Left cardiac atrium (tissue), 4 donors: ENCODE data around the gene SLC22A23. TPM values are rescaled to one million over a fixed set of nuclear protein-coding genes. Genes with fewer than 3 reads are reported as not detected.
"Not testable (repeated sequence)": the region's sequence is repeated elsewhere in the genome, so short reads cannot be mapped to it uniquely, and the experiment has no call there.

Experiments
- ATAC-seq, 2 donors: fragments of 200-7000 bp; cut with Tn5 transposase; one replicate each; pipeline ENCODE4 v1.9.1; 2020; ENCODE audit warnings: mild to moderate bottlenecking in 2 of 2, moderate library complexity in 2 of 2
- DNase-seq: peaks from one replicate; pipeline ENCODE4 v3.0.0-alpha.2; 2020
- intact Hi-C, 2 donors: fragments of 100-400 bp; cut with DNase I; formaldehyde crosslinking; loops; one replicate each; pipeline versions ENCODE4 v1.14.1 to v1.15.1; 2022 to 2023
- total RNA-seq, 2 donors: library from RNA; stranded (reverse); fragmentation: NEBNext Ultra II Directional; extraction: Animal tissue kit (Norgen Biotek cat#: 25700); gene quantifications; one replicate each; pipeline ENCODE4 v1.2.1, GENCODE V29; 2021
- donor health status: DM: no; HTN: yes; CAD: no.
- donor health status: DM: no; HTN: yes; CAD: no; lungs with severe emphysema.
- donor health status: DM: yes; HTN: yes; CAD: no.
- donor health status: Dilated cardiomyopathy.

SLC22A23 gene
- total RNA-seq, 2 donors from 2014 or later = 4.3 to 5.5 TPM

DNA sequence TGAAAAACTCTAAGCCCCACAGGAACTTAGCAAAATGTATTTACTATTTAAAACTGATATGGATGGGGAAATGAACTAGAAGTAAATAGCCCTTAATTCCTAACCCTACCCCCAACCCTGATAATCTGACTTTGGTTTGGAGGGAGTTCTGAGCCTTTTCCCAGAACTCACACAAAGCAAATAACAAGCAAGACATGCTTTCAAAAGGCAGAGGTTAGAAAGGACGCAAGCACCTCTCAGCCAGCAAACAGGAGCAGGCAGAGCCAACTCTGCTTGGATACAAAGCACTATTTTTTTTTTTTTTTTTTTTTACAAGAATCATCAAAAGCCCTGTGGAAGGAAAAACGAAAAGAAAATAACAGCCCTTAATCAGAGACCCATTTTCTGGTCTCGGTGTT is 58.7 kb downstream of the SLC22A23 start:
- intact Hi-C loops = no loop called here
- DNase-seq (no peak), ATAC-seq (no peak)

DNA sequence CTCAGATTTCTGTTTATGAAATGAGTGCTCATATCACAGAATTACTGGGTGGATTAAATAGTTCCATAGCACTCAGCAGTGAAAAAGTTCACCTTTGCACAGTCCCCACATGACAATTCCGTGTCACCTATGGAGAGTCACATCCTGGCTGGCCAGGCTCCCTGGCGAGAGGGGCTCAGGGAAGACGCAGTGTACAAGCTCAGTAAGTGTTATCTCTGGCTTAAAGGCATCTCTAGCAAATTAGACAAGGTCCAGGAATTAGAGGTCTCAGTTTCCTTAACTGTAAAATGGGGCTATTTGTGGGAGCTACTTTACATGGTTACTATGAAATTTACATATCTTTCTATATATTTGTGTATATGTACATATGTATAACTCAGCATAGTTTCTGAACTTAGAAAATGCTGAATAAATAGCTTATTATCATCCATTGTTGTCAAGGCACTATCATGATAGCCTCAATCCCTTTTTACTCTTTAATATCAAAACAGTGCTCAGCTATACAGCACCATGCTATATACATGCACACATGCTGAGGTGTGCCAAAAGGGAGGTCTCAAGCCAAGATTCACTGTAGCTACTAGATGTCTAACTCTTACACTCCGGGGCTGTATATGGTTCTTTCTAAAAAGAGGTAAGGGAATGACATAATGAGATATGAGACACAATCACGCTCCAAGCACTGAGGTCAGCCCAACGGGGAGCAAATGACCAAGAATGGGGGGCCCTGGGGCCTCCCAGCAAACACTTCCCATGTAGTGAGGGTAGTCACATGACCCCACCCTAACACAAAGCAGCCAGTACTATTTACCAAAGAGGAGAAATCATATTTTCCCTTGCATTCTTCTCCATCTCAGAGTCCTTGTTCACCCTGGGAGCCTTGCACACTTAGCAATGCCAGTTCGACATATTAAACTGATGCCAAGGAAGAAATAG is 59.4 kb downstream of the SLC22A23 start:
- DNase-seq (no peak), ATAC-seq (no peak)
- intact Hi-C loops = no loop called here

GRCh38 chr6:3396503-3397180 is 60.2 kb downstream of the SLC22A23 start:
- intact Hi-C loops = no loop called here
- DNase-seq = no peak
- ATAC-seq = no peak

GRCh38 chr6:3394671-3395070 is 62.2 kb downstream of the SLC22A23 start:
- no peak for ATAC-seq
- intact Hi-C loops = no loop called here
- no peak for DNase-seq

GRCh38 chr6:3393836-3394202 is 63.0 kb downstream of the SLC22A23 start:
- intact Hi-C loops = no loop called here
- ATAC-seq = no peak
- DNase-seq = no peak

GRCh38 chr6:3392930-3393835 is 63.7 kb downstream of the SLC22A23 start:
- DNase-seq (no peak), ATAC-seq (no peak)
- intact Hi-C loops = no loop called here

GRCh38 chr6:3391902-3392458 is 64.9 kb downstream of the SLC22A23 start:
- ATAC-seq (no peak), DNase-seq (no peak)

DNA sequence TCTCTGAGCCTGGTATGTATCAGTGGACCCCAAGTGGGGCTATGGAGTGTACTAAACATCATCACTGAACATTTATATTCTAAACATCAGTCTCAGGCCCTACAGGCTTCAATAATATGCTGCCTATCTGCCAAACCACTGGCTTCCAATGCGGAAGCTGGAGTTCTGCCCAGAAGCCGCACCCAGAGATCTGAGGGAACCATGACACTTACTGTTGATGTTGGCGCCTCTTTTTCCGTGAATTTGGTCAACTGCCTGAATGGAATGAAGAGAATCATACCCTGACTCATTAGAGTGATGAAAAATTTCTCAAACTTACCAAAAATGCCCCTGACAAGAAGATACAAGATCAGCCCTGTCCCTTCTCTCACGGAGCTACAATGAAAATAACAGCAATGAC is 66.2 kb downstream of the SLC22A23 start:
- intact Hi-C loops = no loop called here
- ATAC-seq (peak; percentile 18 to 85), DNase-seq (peak; percentile 85)

More at GRCh38 chr6:3391902-3392458, 64.9 kb downstream of the SLC22A23 start:
- intact Hi-C loops = no loop called here

- DNase-seq = peak; percentile 68
- peak; percentile 31 to 86 for ATAC-seq
- intact Hi-C loops = no loop called here
Measured at GRCh38 chr6:3389390-3390167, 67.3 kb downstream of the SLC22A23 start.

- intact Hi-C loops = no loop called here
Measured at GRCh38 chr6:3388786-3389185, 68.1 kb downstream of the SLC22A23 start.

GRCh38 chr6:3386374-3386857 is 70.4 kb downstream of the SLC22A23 start:
- DNase-seq = no peak
- ATAC-seq = no peak
- intact Hi-C loops = no loop called here

More at GRCh38 chr6:3388786-3389185, 68.1 kb downstream of the SLC22A23 start:
- no peak for DNase-seq
- ATAC-seq = no peak

DNA sequence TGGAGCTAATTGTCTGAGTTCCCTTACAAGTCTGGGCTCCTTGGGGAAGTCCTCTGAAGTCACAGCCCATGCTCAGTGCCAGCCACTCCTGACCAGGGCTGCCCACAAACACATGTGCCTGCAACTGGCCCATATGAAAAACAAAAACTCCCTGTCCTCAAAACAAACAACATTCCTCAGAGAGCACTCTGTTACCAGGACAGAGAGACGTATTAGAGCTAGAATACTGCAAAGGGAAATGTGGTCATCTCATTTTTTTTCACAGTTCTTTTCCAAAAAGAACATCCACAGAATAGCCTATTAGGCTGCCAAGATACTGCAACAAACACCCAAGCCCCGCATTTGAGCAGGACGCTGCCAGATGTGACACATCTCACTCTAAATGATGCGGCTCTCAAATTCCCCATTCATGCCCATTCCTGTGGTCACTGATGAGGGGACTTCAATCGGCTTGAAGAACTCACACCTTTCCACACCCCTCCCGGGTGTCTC is 71.1 kb downstream of the SLC22A23 start:
- intact Hi-C loops = no loop called here
- DNase-seq (no peak), ATAC-seq (peak; percentile 9 to 58)

GRCh38 chr6:3385181-3385580 is 71.7 kb downstream of the SLC22A23 start:
- ATAC-seq, intact Hi-C loops, DNase-seq: not testable (repeated sequence)

DNA sequence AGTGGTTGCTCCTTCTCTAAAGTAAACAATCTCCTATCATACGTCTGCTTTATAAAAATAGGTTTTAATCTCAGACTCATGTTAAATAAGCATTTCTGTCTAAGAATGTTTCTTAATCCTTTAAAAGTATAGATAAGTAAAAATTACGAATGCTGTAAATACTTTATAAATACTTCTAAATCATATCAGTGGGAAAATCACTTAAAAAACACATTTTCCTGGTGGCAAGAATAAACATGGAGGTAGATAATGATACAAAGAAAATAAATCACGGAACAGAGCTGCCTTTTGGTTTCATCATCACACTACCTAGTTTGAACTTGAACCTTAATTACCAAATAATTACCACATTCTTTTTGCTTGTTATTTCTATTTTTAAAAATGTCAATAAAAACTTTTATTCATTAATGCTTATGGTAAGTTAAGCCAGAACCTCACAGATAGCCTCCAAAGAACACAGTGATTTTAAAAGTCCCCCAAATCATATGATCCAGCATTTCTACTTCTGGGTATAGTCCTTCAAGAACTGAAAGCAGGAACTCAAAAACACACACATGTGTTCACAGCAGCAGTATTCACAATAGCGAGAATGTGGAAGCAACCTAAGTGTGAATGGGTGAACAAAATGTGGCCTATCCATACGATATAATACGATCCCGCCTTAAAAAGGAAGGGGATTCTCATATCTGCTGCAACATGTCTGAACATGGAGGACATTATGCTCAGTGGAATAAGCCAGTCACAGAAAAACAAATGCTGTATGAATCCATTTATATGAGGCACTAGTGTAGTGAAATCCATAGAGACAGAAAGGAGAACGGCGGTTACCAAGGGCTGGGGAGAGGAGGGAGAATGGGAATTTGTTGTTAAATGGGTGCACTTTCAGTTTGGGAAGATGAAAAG is 72.4 kb downstream of the SLC22A23 start:
- ATAC-seq (no peak), DNase-seq (no peak)
- intact Hi-C loops = no loop called here

DNA sequence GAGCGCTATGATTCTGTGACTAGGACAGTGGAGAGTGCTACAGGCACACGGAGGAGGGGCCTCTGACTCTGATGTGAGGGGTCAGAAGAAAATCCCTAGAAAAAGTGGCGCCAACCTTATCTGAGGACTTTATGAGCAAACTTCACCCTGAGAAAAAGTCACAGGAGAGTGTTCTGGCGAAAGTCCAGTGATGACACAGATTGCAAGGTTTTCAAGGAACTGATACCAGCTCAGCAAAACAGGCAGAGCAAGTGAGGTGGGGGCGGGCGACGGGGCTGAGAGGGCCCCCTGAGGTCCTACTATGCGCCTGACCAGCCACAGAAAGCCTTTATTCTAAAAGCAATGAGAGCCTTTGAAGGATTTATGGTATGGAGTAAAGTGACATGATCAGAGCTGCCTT is 73.3 kb downstream of the SLC22A23 start:
- intact Hi-C loops = no loop called here
- DNase-seq (no peak), ATAC-seq (no peak)

GRCh38 chr6:3382326-3383279 is 74.2 kb downstream of the SLC22A23 start:
- DNase-seq (no peak), ATAC-seq (no peak)
- intact Hi-C loops = no loop called here
